Spleen (tissue), 7 donors: Measurements from ENCODE around the gene GAL3ST2.

Source experiments
- POLR2A ChIP-seq, 3 donors: fragments of 450-650 bp; IDR thresholded peaks; one replicate each; pipeline ENCODE4 v1.5.1; 2017; ENCODE audit warnings: antibody characterized with exemption in 3 of 3, mild to moderate bottlenecking in 1 of 3
- TF ChIP-seq, protein P1 (sequence below), 11 experiments: fragments of 200-600 bp in 7 of 11; fragments of 450-650 bp in 4 of 11; sonication (generic) in 4 of 11; IDR thresholded peaks in 8 of 11; conservative IDR thresholded peaks in 3 of 11; 1 replicate in 7 of 11; 2 replicates in 4 of 11; pipeline versions ENCODE4 v1.4.0 to v1.8.0; 2016 to 2021; ENCODE audit warnings: antibody characterized with exemption in 11 of 11, inconsistent platforms in 4 of 11, mild to moderate bottlenecking in 1 of 11
- donor health status: DM: no; HTN: no; CAD: no; lungs with moderate emphysema.
- donor health status: DM: no; HTN: no; CAD: no.
- donor health status: DM: no; HTN: no; CAD: no.

- TF ChIP-seq, protein P1, sequence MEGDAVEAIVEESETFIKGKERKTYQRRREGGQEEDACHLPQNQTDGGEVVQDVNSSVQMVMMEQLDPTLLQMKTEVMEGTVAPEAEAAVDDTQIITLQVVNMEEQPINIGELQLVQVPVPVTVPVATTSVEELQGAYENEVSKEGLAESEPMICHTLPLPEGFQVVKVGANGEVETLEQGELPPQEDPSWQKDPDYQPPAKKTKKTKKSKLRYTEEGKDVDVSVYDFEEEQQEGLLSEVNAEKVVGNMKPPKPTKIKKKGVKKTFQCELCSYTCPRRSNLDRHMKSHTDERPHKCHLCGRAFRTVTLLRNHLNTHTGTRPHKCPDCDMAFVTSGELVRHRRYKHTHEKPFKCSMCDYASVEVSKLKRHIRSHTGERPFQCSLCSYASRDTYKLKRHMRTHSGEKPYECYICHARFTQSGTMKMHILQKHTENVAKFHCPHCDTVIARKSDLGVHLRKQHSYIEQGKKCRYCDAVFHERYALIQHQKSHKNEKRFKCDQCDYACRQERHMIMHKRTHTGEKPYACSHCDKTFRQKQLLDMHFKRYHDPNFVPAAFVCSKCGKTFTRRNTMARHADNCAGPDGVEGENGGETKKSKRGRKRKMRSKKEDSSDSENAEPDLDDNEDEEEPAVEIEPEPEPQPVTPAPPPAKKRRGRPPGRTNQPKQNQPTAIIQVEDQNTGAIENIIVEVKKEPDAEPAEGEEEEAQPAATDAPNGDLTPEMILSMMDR (IDR thresholded peaks at IDR 0.05 in 8 of 11, conservative IDR thresholded peaks at IDR 0.05 in 3 of 11): no peak
- no peak for TF ChIP-seq POLR2A (IDR thresholded peaks at IDR 0.05)
Observed at GRCh38 chr2:241728627-241729026, 48.0 kb upstream of the GAL3ST2 start.
